GM19452 (cell line): Measurements from ENCODE around the gene BEGAIN.
"Not testable (repeated sequence)": the region's sequence is repeated elsewhere in the genome, so short reads cannot be mapped to it uniquely, and the experiment has no call there.

Source experiments
- ATAC-seq: cut with Tn5 transposase; IDR thresholded peaks from one replicate; pipeline ENCODE4 v1.9.1; 2021; ENCODE audit not compliant: unreplicated experiment

Gene BEGAIN

GRCh38 chr14:100526632-100527031 lies 60.6 kb downstream of the BEGAIN start:
- no peak for ATAC-seq

- ATAC-seq = no peak
Observed at GRCh38 chr14:100526057-100526456, 61.2 kb downstream of the BEGAIN start.

GRCh38 chr14:100525615-100526014 lies 61.6 kb downstream of the BEGAIN start:
- no peak for ATAC-seq

- no peak for ATAC-seq
Observed at GRCh38 chr14:100524933-100525243, 62.3 kb downstream of the BEGAIN start.

- ATAC-seq = no peak
Observed at GRCh38 chr14:100524233-100524932, 62.8 kb downstream of the BEGAIN start.

GRCh38 chr14:100523843-100524169 lies 63.4 kb downstream of the BEGAIN start:
- no peak for ATAC-seq

GRCh38 chr14:100523131-100523842 lies 63.9 kb downstream of the BEGAIN start:
- no peak for ATAC-seq

- ATAC-seq = no peak
Observed at GRCh38 chr14:100522616-100523099, 64.6 kb downstream of the BEGAIN start.

GRCh38 chr14:100506053-100506452 lies 81.2 kb downstream of the BEGAIN start:
- ATAC-seq = not testable (repeated sequence)

- ATAC-seq = no peak
Observed at GRCh38 chr14:100504372-100505078, 82.7 kb downstream of the BEGAIN start.

- ATAC-seq = no peak
Observed at GRCh38 chr14:100503251-100503650, 84.0 kb downstream of the BEGAIN start.

GRCh38 chr14:100502622-100503220 lies 84.5 kb downstream of the BEGAIN start:
- no peak for ATAC-seq

GRCh38 chr14:100500128-100500527 lies 87.1 kb downstream of the BEGAIN start:
- no peak for ATAC-seq

- ATAC-seq = no peak
Observed at GRCh38 chr14:100498068-100498467, 89.1 kb downstream of the BEGAIN start.

GRCh38 chr14:100495917-100496316 lies 91.3 kb downstream of the BEGAIN start:
- no peak for ATAC-seq

- ATAC-seq = no peak
Observed at GRCh38 chr14:100494645-100495044, 92.6 kb downstream of the BEGAIN start.

- ATAC-seq = no peak
Observed at GRCh38 chr14:100490252-100490651, 97.0 kb downstream of the BEGAIN start.

- ATAC-seq = no peak
Observed at GRCh38 chr14:100488057-100488456, 99.2 kb downstream of the BEGAIN start.

- ATAC-seq = no peak
Observed at GRCh38 chr14:100487304-100487703, 99.9 kb downstream of the BEGAIN start.
